IPS-15b (cell line): ENCODE measurements around the gene SYDE1.

Source experiments
- H3K27me3 ChIP-seq: one replicate; pipeline ENCODE4 v1.6.1; 2013; ENCODE audit warnings: low read length; ENCODE audit not compliant: control insufficient read depth, insufficient read depth
- H3K36me3 ChIP-seq: one replicate; pipeline ENCODE4 v1.6.1; 2013; ENCODE audit warnings: low read length; ENCODE audit not compliant: control insufficient read depth, insufficient read depth
- H3K4me1 ChIP-seq: one replicate; pipeline ENCODE4 v1.6.1; 2013; ENCODE audit warnings: mild to moderate bottlenecking, low read length; ENCODE audit not compliant: control insufficient read depth, insufficient read depth
- H3K4me3 ChIP-seq: one replicate; pipeline ENCODE4 v1.5.1; 2013; ENCODE audit warnings: low read depth, low read length
- H3K9ac ChIP-seq: one replicate; pipeline ENCODE4 v1.6.1; 2013; ENCODE audit warnings: low read depth, mild to moderate bottlenecking, low read length
- H3K9me3 ChIP-seq: one replicate; pipeline ENCODE4 v1.6.1; 2013; ENCODE audit warnings: mild to moderate bottlenecking, low read length; ENCODE audit not compliant: control insufficient read depth, insufficient read depth

The SYDE1 gene

GRCh38 chr19:15161028-15161984 is 54.1 kb downstream of the SYDE1 start:
- Histone ChIP-seq H3K36me3 (peaks cover 26% of the 10 kb centered on the region), H3K4me1 (no peaks in the 10 kb centered on the region), H3K4me3 (no peak overlapping the region), H3K27me3 (no peaks in the 10 kb centered on the region), H3K9ac (no peak overlapping the region), H3K9me3 (no peaks in the 10 kb centered on the region)
